Measurements from ENCODE around the gene HMOX2.

DNA sequence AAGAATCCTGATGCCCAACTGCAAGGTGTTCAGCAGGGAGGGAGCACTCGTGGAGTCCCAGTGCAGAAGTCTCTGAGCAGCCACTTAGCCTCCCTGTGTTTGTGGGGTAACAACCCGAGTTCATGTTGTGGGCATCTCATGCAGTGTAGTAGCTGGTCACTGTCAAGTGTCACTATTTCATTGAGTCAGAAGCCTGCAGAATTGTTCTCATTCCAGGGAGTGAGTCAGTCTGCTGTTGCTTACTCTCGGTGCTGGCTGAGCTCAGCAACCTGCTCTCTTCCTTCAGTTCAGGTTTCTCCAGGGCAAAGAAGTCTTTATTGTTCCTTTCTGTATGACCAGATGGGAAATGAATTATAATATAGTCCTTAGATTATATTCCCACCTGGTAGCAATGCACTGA, 24.1 kb downstream of the HMOX2 start:
- no peak for TF ChIP-seq GATA3 (IDR thresholded peaks at IDR 0.05; ENCODE audit: low read depth, low read length)
- no peak for TF ChIP-seq GATA2 (IDR thresholded peaks at IDR 0.05; ENCODE audit: low read depth, low read length)
